ENCODE data around the gene SLC27A5. TPM values are rescaled to one million over a fixed set of nuclear protein-coding genes. Genes with fewer than 3 reads are reported as not detected.

SLC27A5 gene
- total RNA-seq, 2 donors from 2014 or later, result 6.6 to 20.7 TPM

DNA sequence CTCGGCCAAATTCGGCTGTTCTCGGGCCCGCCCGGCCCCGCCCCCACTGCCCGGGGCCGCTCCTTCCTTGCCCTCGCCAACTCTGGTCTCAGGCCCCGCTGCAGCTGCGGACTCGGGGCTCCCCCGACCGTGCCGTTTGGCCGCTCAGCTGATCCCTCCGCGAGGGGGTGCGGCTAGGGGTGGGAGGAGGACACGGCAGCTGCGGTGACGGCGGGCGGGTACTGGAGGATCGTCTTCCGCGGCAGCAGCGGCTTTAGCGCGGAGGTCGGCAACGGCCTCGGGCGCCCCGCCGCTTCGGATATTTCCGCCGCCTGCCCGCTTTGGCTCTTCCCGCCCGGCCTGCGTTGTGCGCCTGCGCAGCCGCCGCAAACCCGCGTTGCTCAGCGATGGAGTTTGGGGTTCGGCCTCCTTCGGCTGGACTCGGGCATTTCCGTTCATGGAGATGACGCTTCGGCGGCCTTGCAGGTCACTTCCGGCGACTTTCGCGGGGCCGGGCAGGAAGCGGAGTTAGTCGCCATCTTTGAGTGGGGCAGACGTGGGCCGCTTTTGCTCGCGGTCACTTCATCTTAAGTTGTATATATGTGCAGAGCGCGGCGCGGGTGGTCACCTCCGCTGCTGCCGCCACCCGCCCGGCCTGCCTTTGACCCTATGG lies 47.0 kb upstream of the SLC27A5 start:
- H3K4me3 ChIP-seq, result peak overlapping the region; percentile 76 to 81
- peak; percentile 98 for DNase-seq (ENCODE audit: low spot score)
- no peaks in the 10 kb centered on the region for H3K27me3 ChIP-seq (replicated peaks; ENCODE audit: insufficient read depth)
- peak overlapping the region; percentile 100 for H3K27ac ChIP-seq
- no peak for TF ChIP-seq CTCF (IDR thresholded peaks at IDR 0.05)
- peak; percentile 27 for TF ChIP-seq POLR2A (IDR thresholded peaks at IDR 0.05)
- peak; percentile 88 for TF ChIP-seq POLR2AphosphoS5 (IDR thresholded peaks at IDR 0.05)
- no peaks in the 10 kb centered on the region for H3K9me3 ChIP-seq
- 0% methylated on average over 72 of the region's 76 CpGs for WGBS
- H3K4me1 ChIP-seq (replicated peaks), result peaks cover 23% of the 10 kb centered on the region
- intact Hi-C loops (cut with DNase I), result loop anchor here (2.0 kb wide), 1 partner anchor 14 kb away; the partner anchor contains the start of gene MZF1
- no peaks in the 10 kb centered on the region for H3K36me3 ChIP-seq

DNA sequence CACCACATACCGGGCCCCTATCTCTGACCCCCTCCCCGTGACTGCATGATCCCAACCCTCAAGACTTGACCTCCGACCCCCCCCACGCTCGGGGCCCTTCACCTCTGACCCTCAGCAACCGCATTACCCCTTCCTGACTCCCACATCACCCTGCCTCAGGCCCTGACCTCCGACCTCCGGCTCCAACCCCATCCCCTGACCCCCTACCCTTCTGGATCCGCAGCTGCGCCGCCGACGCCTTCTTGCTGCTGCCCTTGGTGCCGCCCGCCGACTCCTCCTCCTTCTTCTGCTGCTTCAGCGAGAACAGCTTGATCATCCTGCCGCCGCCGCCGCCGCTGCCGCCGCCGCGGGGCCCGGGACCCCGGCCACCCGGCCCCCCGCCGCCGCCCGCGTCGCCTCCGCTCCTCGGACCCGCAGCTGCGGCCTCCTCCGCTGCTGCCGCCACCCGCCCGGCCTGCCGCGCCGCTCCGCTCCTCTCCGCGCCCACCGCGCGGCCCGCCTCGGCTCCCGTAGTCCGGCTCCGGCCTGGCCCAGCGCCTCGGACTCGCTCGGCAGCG lies 46.4 kb upstream of the SLC27A5 start, which contains the start of gene UBE2M:
Gene UBE2M, minus strand, starts transcription at position 546 of the 557 bp plus-strand sequence. Its CDS starts 230 bp downstream, at position 316.
- peaks cover 23% of the 10 kb centered on the region for H3K4me1 ChIP-seq (replicated peaks)
- TF ChIP-seq POLR2AphosphoS5 (IDR thresholded peaks at IDR 0.05), result no peak
- no peak for TF ChIP-seq POLR2A (IDR thresholded peaks at IDR 0.05)
- TF ChIP-seq CTCF (IDR thresholded peaks at IDR 0.05), result no peak
- intact Hi-C loops (cut with DNase I), result loop anchor here (2.0 kb wide), 1 partner anchor 15 kb away; the partner anchor contains the start of gene MZF1

GRCh38 chr19:58557221-58558065 lies 45.7 kb upstream of the SLC27A5 start:
- 30% methylated on average over 12 of the region's 12 CpGs for WGBS
- peaks cover 20% of the 10 kb centered on the region for H3K4me1 ChIP-seq (replicated peaks)
- intact Hi-C loops (cut with DNase I), result loop anchor here (2.0 kb wide), 1 partner anchor 15 kb away; the partner anchor contains the start of gene MZF1
- no peaks in the 10 kb centered on the region for H3K9me3 ChIP-seq
- H3K4me3 ChIP-seq, result peak overlapping the region; percentile 76 to 81
- H3K27ac ChIP-seq, result peak overlapping the region; percentile 100
- no peak for DNase-seq (ENCODE audit: low spot score)
- H3K36me3 ChIP-seq, result no peaks in the 10 kb centered on the region
- H3K27me3 ChIP-seq (replicated peaks; ENCODE audit: insufficient read depth), result no peaks in the 10 kb centered on the region
- TF ChIP-seq POLR2AphosphoS5 (IDR thresholded peaks at IDR 0.05) (no peak), POLR2A (IDR thresholded peaks at IDR 0.05) (no peak), CTCF (IDR thresholded peaks at IDR 0.05) (no peak)

More for the DNA sequence above, 46.4 kb upstream of the SLC27A5 start, which contains the start of gene UBE2M:
- Histone ChIP-seq H3K36me3 (no peaks in the 10 kb centered on the region), H3K4me3 (peak within 1 kb of the TSS; percentile 76 to 81), H3K27me3 (replicated peaks; ENCODE audit: insufficient read depth) (no peaks in the 10 kb centered on the region), H3K9me3 (no peaks in the 10 kb centered on the region), H3K27ac (peak within 1 kb of the TSS; percentile 100)
- WGBS, result 2% methylated on average over 58 of the region's 62 CpGs
- DNase-seq (ENCODE audit: low spot score), result peak; percentile 35

DNA sequence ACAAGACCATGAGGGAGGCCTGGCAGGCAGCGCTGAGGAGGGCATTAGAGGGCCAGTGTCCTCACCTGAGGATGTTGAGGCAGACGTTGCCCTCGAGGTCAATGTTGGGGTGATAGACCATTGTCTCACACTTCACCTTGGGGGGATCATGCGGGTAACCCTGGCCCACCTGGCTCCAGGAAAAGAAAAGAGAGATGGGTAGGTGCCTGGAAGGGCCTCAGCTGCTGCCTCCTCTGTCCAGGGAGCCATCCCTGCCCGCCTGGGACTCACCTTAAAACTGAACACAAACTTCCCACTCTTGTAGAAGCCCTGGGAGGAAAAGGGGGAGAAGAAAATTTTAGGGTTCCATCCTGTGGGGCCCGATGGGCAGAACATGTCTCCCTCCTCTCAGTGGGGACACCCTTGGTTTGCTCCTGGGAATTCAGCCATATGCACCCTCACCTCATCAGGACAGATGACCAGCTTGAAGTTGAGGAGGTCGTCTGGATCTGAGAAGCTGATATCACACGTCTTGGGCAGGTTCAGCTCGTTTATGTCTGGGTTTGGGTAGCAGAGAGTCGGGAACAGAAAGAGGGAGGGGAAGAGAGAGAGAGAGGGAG lies 44.9 kb upstream of the SLC27A5 start:
- peaks cover 0 to 7% of the 10 kb centered on the region in 2 donors for H3K36me3 ChIP-seq
- no peaks in the 10 kb centered on the region for H3K9me3 ChIP-seq
- intact Hi-C loops (cut with DNase I), result no loop called here
- H3K27me3 ChIP-seq (replicated peaks; ENCODE audit: insufficient read depth), result no peaks in the 10 kb centered on the region
- TF ChIP-seq POLR2A (IDR thresholded peaks at IDR 0.05) (no peak), POLR2AphosphoS5 (IDR thresholded peaks at IDR 0.05) (no peak), CTCF (IDR thresholded peaks at IDR 0.05) (no peak)
- 54% methylated on average over 10 of the region's 10 CpGs for WGBS
- no peak for DNase-seq (ENCODE audit: low spot score)
- H3K27ac ChIP-seq, result peak overlapping the region; percentile 100
- H3K4me1 ChIP-seq (replicated peaks), result peaks cover 16% of the 10 kb centered on the region
- peak overlapping the region in 1 of 2 donors; percentile 81 for H3K4me3 ChIP-seq

Data from prostate gland (tissue), 2 donors.